CD4-positive, alpha-beta T cell (primary cell): ENCODE measurements around the gene TGFB1I1. TPM values are rescaled to one million over a fixed set of nuclear protein-coding genes. Genes with fewer than 3 reads are reported as not detected.
"Not testable (repeated sequence)": the region's sequence is repeated elsewhere in the genome, so short reads cannot be mapped to it uniquely, and the experiment has no call there.

Experiments used
- ATAC-seq: fragments of 200-7000 bp; cut with Tn5 transposase; one replicate; pipeline ENCODE4 v1.10.0; 2022; ENCODE audit warnings: mild to moderate bottlenecking; ENCODE audit not compliant: poor library complexity
- CTCF ChIA-PET: fragments of 350-600 bp; sonication (Branson Sonifier 250); formaldehyde crosslinking; loops from one replicate; lab custom pipeline; 2021; ENCODE audit warnings: antibody characterized with exemption, inconsistent platforms; lab: Charles Lee
- POLR2A ChIA-PET: fragments of 350-600 bp; sonication (Branson Sonifier 250); formaldehyde crosslinking; loops from one replicate; lab custom pipeline; 2021; ENCODE audit warnings: antibody characterized with exemption, inconsistent platforms; lab: Charles Lee
- DNase-seq, 14 experiments: peaks; one replicate each; pipeline ENCODE4 v3.0.0-alpha.2; 2013 to 2020; ENCODE audit warnings: mixed read lengths in 2 of 14
- H3K27ac ChIP-seq, 2 donors: one replicate each; pipeline versions ENCODE4 v1.5.1 to v1.7.0; 2013; ENCODE audit warnings: low read length in 2 of 2, low read depth in 1 of 2, mild to moderate bottlenecking in 1 of 2
- H3K27me3 ChIP-seq, 2 experiments: 1 replicate in 1 of 2; 2 replicates in 1 of 2; pipeline versions ENCODE4 v1.6.1 to v1.7.0; 2013; ENCODE audit warnings: low read length in 2 of 2, control low read depth in 1 of 2, mild to moderate bottlenecking in 1 of 2, moderate library complexity in 1 of 2; ENCODE audit not compliant: insufficient read depth in 2 of 2, control insufficient read depth in 1 of 2
- H3K36me3 ChIP-seq: one replicate; pipeline ENCODE4 v1.6.1; 2013; ENCODE audit warnings: low read length, control low read depth; ENCODE audit not compliant: insufficient read depth
- H3K4me1 ChIP-seq: one replicate; pipeline ENCODE4 v1.6.1; 2013; ENCODE audit warnings: low read length, control low read depth; ENCODE audit not compliant: insufficient read depth
- H3K4me3 ChIP-seq: one replicate; pipeline ENCODE4 v1.5.1; 2013; ENCODE audit warnings: mild to moderate bottlenecking, low read length, moderate library complexity
- H3K9me3 ChIP-seq, 2 experiments: 1 replicate in 1 of 2; 2 replicates in 1 of 2; pipeline versions ENCODE4 v1.6.1 to v1.7.0; 2013; ENCODE audit warnings: low read length in 2 of 2, mild to moderate bottlenecking in 2 of 2, control low read depth in 1 of 2, moderate library complexity in 1 of 2; ENCODE audit not compliant: control insufficient read depth in 1 of 2, insufficient read depth in 1 of 2
- H3K27ac Mint-ChIP-seq: one replicate; pipeline ENCODE4 v1.8.0; 2020; ENCODE audit warnings: mixed read lengths
- H3K27me3 Mint-ChIP-seq: one replicate; pipeline ENCODE4 v1.8.0; 2021; ENCODE audit warnings: mixed read lengths
- H3K36me3 Mint-ChIP-seq: one replicate; pipeline ENCODE4 v1.8.0; 2021; ENCODE audit warnings: low read depth, mixed read lengths
- H3K4me1 Mint-ChIP-seq: one replicate; pipeline ENCODE4 v1.8.0; 2021; ENCODE audit warnings: low read depth, mixed read lengths
- H3K4me3 Mint-ChIP-seq: one replicate; pipeline ENCODE4 v1.8.0; 2020; ENCODE audit warnings: mild to moderate bottlenecking, mixed read lengths
- H3K9me3 Mint-ChIP-seq: one replicate; pipeline ENCODE4 v1.8.0; 2020; ENCODE audit warnings: mixed read lengths
- CTCF ChIP-seq: fragments of 200-600 bp; IDR thresholded peaks from one replicate; pipeline ENCODE4 v1.8.0; 2022; ENCODE audit warnings: antibody characterized with exemption, mild to moderate bottlenecking
- intact Hi-C, 2 experiments: fragments of 100-400 bp; cut with DNase I in 1 of 2; cut with micrococcal nuclease in 1 of 2; formaldehyde crosslinking; loops; one replicate each; pipeline versions ENCODE4 v1.15.1 to v1.9.0; 2023 to 2025; cut with DNase I, micrococcal nuclease
- total RNA-seq, 174 experiments: library from RNA in 2 of 174; stranded (reverse) in 2 of 174; gene quantifications; one replicate each; pipeline ENCODE4 v1.2.3 and lab custom pipeline; 2021 to 2026

TGFB1I1 gene
- total RNA-seq, 2 experiments from 2014 or later = 0.36 to 0.42 TPM

- no peak for DNase-seq
- H3K4me1 ChIP-seq = peaks cover 21% of the 10 kb centered on the region
- no peak overlapping the region for H3K4me3 ChIP-seq
- CTCF ChIA-PET = interaction anchor here (1.2 kb wide), 1 partner anchor 20 kb away, joined by 3 read pairs; no protein-coding TSS in a partner anchor
- Mint-ChIP-seq H3K9me3 (no peaks in the 10 kb centered on the region), H3K36me3 (no peaks in the 10 kb centered on the region), H3K27me3 (no peaks in the 10 kb centered on the region), H3K4me1 (peaks cover 18% of the 10 kb centered on the region), H3K4me3 (no peak overlapping the region), H3K27ac (no peak overlapping the region)
- no peaks in the 10 kb centered on the region for H3K9me3 ChIP-seq
- no peaks in the 10 kb centered on the region for H3K27me3 ChIP-seq
- no peak overlapping the region for H3K27ac ChIP-seq
- POLR2A ChIA-PET = no interaction called here
- no peak for ATAC-seq
- H3K36me3 ChIP-seq = no peaks in the 10 kb centered on the region
- intact Hi-C loops = loop anchor here in 1 of 2 experiments (10.0 kb wide), 1 partner anchor 234 kb away; a partner anchor contains a TSS
- no peak for TF ChIP-seq CTCF
Observed at GRCh38 chr16:31480851-31481536, 9.0 kb downstream of the TGFB1I1 start.

- Mint-ChIP-seq H3K4me3 (no peak within 1 kb of the TSS), H3K27ac (no peak within 1 kb of the TSS), H3K9me3 (no peaks in the 10 kb centered on the region), H3K27me3 (no peaks in the 10 kb centered on the region), H3K36me3 (peaks cover 5% of the 10 kb centered on the region), H3K4me1 (peaks cover 13% of the 10 kb centered on the region)
- ChIA-PET POLR2A (no interaction called here), CTCF (no interaction called here)
- Histone ChIP-seq H3K4me1 (peaks cover 23% of the 10 kb centered on the region), H3K36me3 (no peaks in the 10 kb centered on the region), H3K27ac (no peak within 1 kb of the TSS), H3K4me3 (no peak within 1 kb of the TSS), H3K27me3 (no peaks in the 10 kb centered on the region), H3K9me3 (no peaks in the 10 kb centered on the region)
- DNase-seq = no peak
- intact Hi-C loops = loop anchor here in 1 of 2 experiments (10.0 kb wide), 1 partner anchor 232 kb away; a partner anchor contains a TSS
- ATAC-seq = no peak
- TF ChIP-seq CTCF = no peak
Observed at GRCh38 chr16:31483081-31483480, 11.1 kb downstream of the TGFB1I1 start, which contains the start of gene SLC5A2. Gene SLC5A2, plus strand, starts transcription at chr16:31483123. Its CDS starts 14 bp downstream, at chr16:31483137.

- H3K9me3 ChIP-seq, H3K27ac Mint-ChIP-seq, H3K27ac ChIP-seq, DNase-seq, H3K4me3 Mint-ChIP-seq, ATAC-seq, H3K36me3 Mint-ChIP-seq, H3K27me3 Mint-ChIP-seq, H3K4me3 ChIP-seq, POLR2A ChIA-PET, H3K36me3 ChIP-seq, CTCF ChIA-PET, H3K27me3 ChIP-seq, H3K9me3 Mint-ChIP-seq: not testable (repeated sequence)
- intact Hi-C loops = loop anchor here in 1 of 2 experiments (10.0 kb wide), 1 partner anchor 231 kb away; a partner anchor contains a TSS
- peaks cover 27% of the 10 kb centered on the region for H3K4me1 ChIP-seq
- H3K4me1 Mint-ChIP-seq = peaks cover 13% of the 10 kb centered on the region
Observed at GRCh38 chr16:31484048-31484447, 12.1 kb downstream of the TGFB1I1 start.
